Measurements from ENCODE around the gene PCBP3.
"Not testable (repeated sequence)": the region's sequence is repeated elsewhere in the genome, so short reads cannot be mapped to it uniquely, and the experiment has no call there.

The PCBP3 gene

DNA sequence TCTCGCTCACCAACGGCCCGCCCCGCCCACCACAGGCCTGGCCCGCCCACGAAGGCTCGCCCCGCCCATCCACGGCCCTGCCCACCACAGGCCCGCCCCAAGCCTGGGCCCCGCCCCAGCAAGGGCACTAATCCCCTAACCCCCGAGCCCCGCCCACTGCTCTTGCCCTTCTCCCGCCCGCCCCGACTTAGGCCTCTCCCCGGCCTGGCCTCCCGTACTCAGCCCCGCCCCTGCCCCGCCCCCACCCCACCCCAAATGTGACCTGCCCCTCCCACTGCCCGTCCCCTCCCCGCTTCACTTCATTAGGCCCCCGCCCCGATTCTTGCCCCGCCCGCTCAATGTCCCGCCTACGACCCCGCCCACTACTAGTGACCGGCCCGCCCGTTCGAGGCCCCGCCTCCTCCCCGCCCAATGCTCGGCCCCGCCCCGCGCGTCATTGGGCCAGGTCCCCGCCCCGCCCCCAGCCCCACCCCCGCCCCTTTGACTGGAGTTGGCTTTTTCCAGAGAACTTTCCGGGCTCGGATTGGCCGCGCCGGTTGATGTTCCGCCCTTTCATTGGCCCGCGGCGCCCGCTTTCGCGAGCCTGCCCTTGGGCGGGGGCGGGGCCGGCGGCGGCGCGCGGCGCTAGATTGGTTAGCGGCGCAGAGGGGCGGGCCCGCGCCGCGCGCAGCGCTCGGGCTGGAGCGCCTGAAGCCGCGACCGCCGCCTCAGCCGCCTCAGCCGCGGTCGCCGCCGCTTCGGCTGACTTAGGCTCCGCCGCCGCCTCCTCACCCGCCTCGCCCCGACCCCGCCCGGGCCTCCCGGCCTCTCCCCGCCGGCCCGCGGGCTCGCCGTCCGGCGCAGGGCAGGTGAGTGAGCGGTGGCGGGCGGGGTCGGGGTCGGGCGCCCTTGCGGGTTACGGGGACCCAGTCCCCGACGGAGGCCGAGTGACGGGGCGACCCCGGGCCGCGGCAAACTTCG, at the start of gene PCBP3:
TSS of gene PCBP3 (plus strand) at position 705 of the 960 bp plus-strand sequence. CDS start 206,361 bp downstream, outside the sequence.
- peak; percentile 91 for DNase-seq

DNA sequence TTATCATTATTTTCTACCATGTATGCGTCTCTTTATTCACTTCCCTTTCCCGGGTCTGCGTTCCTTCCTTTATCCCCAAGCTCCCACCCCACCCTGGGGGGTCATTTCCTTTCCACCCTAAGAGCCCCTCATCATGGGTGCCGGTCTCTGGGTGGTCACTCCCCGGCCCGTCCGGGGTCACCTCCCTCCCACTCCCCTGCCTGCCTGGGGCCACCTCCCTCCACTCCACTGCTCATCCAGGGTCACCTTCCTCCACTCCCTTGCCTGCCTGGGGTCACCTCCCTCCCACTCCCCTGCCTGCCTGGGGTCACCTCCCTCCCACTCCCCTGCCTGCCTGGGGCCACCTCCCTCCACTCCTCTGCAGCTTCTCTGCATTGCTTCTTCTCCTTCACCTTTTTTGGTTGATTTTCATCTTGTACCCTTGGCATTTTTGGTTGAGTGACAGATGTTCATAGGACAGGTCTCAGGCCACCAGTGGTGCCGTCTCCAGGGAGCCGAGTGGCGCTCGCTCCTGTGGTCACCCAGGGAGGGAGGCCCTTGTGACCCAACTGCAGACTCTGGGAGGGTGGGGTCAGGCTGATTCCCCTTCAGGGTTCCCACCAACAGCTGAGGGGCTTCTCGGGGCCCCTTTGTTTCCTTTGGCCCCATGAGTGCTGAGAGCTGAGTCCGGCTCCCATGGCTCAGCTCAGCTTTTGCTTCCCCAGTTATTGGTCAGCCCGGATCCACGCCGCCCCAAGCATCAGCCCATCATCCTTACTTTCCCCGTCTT, 48.6 kb upstream of the PCBP3 start:
- DNase-seq, result no peak

DNA sequence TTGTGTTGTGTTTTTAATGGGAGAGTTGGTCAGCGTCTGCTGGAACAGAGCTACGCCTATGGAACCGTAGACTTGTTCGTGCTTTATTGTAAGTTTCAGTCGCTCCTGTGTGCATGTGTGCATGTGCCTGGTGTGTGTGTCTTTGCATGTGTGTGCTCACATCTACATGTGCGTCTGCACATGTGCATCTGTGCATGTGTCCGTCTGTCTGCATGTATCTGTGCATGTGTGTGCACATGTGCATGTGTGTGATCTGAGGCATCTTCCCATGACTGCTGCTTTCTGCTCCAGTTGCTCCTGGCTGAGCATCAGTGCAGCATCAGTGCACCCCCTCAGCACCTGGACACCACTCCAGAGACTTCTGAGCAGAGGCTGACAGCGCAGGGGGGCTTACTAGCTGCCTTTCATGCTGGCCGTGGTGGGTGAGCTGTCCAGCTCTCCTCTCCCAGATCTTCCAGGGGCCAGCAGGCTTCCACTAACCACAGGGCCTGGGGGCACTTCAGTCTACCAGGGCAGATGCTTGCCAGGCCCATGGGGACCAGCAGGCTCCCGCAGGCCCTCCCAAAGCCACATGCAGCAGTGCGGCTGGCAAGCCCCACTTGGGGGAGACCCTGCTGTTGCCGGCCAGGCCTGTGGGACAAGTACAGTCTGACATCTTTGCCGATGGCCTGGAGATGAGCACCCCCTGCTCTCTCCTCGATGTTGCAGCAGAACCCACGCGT, 47.8 kb upstream of the PCBP3 start:
- DNase-seq, result no peak

DNA sequence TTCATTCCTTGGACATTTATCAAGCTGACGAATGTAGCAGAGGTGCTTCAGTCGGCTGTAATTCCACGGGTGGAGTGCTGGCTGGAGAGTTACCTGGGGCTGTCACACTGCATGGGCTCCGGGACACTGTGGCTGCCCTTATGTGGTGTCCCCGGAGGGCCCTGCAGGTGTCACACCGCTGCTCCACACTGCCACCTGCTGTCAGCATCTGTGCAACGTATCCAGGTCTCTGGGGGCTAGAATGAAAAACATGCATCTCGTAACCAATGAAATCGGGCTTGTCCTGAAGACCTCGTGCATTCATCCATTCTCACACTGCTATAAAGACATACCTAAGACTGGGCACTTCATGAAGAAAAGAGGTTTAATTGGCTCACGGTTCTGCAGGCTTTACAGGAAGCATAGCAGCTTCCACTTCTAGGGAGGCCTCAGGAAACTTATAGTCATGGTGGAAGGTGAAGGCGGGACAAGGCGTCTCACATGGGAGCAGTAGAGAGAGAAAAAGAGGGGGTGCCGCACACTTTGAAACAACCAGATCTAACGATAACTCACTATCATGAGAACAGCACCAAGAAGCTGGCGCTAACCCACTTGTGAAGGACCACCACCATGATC, 46.7 kb upstream of the PCBP3 start:
- peak; percentile 20 for DNase-seq

DNA sequence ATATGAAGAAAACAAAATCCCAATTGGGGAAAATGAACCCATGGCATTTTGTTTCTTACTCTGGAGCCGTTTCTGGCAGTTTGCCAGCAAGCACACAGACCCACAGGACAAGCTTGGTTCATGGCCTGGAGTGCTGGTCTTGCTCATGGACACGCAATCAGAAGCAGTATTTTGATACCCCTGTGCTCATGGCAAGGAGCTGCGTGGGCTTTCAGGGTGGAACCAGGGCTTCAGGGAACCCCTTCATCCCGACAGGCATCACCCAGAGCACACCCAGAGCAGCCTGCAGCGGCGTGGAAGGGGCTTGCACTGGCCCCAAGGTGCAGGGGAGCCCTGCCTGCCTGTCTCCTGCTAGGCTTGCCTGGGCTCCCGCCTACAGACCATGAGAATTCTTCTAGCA, 45.4 kb upstream of the PCBP3 start:
- DNase-seq, result no peak

DNA sequence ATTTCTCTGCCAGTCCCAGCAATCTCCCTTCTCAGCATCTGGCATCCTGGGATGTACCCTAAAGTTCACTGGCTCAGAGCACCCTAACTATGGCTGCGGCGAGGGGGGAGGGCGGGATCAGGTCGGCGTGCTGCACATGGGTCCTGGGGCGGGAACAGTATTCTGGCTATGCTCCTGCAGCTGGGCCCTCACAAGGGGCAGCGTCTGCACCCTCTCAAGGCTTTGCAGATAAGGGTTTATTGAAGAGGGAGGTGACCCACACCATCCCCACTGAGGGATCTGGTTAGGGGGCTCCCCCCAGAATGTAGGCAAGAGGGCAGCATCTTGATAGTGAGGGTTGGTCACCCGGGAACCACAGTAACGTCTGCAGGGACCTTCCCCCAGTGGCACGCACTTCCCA, 44.9 kb upstream of the PCBP3 start:
- no peak for DNase-seq

DNA sequence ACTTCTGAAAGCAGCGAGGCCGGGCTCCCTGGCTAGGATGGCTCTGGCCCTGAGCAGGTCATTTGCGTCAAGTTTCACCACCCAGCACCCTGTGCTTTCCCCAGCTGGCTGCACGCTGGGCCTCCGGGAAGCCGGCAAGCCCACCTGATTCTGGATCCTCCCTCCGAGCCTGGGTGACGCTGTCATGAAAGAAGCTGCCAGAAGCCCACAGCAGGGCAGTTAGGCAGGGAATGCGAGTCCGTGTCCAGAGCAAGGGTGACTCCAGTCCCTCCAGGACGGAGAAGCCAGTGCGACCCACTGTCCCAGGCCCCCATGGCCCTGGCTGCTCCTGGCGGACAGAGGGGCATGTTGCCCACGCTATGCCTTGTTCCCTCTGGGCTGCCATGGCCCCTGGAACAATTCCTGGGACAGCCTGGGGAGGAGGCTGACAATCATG, 44.4 kb upstream of the PCBP3 start:
- DNase-seq, result no peak

DNA sequence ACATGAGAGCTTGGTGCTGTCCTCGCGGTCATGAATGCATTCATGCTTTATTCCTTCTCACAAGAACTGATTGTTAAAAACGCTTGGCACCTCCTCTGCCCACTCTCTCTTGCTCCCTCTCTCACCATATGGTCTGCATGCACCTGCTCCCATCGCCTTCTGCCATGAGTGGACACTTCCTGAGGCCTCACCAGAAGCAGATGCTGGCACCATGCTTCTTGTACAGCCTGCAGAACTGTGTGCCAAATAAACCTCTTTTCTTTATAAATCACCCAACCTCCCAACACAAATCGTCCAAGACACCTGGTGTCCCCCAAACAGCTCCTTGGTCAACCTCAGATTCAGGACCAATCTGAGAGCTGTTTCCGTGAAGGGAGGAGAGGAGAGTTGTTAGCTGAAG, 43.3 kb upstream of the PCBP3 start:
- no peak for DNase-seq

DNA sequence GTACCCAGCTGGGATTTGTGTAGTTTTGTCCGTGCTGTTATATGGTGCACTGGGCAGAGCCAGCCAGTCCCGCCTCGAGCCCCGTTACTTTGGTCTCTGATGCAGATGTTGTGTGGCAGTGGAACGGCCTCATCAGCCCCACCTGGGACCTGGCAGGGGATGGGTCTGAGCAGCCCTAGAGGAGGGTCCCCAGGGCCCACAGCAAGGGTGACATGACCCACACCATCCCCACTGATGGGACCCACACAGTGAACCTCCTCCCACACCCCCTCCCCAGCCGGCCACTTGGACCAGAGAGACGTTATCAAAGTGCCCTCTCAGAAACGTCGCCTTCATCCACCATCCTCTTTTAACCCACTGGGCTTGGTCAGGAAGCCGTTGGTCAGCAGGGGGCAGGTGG, 42.0 kb upstream of the PCBP3 start:
- no peak for DNase-seq

DNA sequence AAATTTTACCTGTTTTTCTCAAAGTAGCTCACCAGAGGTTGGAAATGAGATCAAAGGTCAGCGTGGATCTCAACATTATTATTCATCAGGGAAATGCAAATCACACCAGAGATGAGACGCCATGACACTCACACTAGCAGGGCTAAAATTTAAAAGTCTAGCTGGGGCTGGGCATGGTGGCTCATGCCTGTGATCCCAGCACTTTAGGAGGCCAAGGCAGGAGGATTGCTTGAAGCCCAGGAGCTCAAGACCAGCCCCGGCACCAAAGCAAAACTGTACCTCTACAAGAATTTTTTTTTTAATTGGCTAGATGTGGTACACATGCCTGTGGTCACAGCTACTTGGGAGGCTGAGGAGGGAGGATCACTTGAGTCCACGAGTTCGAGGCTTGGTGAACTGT, 41.4 kb upstream of the PCBP3 start:
- DNase-seq, result no peak

DNA sequence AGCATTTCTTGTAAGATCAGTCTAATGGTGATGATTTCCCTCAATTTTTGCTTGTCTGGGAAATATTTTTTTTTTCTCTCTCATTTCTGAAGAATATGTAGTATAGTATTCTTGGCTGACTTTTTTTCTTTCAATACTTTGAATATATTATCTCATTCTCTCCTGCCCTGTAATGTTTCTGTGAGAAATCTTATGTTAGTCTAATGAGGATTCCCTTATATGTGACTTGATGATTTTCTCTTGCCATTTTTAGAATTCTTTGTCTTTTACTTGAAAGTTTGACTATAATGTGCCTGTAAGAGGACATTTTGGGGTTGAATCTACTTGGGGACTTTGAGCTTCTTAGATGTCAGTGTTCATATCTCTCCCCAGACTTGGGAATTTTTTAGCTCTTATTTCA, 40.0 kb upstream of the PCBP3 start:
- DNase-seq, result no peak

DNA sequence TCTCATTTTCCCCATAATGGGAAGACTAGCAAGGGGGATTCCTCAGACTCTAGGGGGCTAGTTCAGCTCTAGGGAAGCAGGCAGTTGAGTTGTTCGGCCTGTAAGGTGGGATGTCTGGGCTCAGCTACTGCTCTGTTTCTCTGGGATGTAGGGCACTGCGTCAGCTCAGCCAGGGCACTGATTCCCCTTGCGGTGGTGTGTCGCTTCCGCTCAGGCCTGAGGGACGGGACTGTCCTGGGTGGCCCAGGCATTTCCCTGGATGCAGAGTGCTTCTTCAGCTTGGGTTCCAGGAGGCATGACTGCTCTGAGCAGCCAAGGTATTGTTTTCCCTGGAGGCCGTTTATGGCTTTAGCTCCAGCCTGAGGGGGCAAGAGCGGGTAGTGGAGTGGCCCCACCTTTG, 38.8 kb upstream of the PCBP3 start:
- DNase-seq, result not testable (repeated sequence)

DNA sequence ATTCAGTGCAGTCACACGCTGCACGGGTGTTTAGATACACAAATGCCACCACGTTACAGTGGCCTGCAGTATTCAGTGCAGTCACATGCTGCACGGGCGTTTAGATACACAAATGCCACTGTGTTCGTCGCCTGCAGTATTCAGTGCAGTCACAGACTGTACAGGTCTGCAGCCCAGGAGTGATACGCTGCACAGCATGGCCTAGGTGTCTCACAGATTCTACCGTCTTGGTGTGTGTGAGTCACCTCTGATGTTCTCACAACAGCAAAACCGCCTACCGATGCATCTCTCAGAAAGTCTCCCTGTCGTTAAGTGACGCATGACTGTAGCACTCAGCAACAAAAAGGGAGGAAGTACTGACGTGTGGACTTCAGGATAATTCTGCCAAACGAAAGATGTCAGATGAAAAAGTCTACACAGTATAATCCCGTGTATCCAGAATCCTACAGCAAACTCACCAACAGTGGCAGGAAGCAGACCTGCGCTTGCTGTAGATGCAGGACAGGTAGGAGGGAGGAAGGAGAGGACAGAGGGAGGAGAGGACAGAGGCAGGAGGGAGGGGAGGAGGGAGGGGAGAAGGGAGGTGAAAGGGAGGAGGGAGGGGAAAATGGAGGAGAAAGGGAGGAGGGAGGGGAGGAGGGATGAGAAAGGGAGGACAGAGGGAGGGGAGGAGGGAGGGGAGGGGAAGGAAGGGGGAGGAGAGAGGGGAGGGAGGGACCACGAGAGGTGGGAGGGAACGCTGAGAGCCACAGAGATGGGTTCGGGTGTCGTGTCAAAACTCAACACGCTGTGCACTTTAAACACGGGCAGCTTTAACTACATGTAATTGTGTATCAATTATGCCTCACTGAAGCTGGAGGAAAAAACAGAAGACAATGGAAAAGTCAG, 36.3 kb upstream of the PCBP3 start:
- DNase-seq, result no peak

DNA sequence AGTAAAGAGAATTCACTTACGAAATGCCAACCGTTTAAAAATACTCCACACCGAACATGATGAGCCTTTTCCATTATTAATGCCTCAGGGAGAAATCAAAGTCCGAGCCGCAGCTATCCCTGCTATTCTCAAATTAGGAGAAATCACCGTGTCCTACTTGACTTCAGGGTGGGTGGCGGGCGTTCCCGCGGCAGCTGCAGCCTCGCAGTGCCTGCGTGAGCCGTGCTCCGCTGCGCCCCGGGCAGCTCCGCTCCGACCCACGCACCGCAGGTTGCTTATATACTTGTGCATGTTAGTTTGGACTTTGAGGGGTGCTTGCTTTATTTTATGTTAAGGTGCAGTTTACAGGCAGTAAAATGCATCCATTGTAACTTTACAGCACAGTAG, 35.6 kb upstream of the PCBP3 start:
- DNase-seq, result no peak

DNA sequence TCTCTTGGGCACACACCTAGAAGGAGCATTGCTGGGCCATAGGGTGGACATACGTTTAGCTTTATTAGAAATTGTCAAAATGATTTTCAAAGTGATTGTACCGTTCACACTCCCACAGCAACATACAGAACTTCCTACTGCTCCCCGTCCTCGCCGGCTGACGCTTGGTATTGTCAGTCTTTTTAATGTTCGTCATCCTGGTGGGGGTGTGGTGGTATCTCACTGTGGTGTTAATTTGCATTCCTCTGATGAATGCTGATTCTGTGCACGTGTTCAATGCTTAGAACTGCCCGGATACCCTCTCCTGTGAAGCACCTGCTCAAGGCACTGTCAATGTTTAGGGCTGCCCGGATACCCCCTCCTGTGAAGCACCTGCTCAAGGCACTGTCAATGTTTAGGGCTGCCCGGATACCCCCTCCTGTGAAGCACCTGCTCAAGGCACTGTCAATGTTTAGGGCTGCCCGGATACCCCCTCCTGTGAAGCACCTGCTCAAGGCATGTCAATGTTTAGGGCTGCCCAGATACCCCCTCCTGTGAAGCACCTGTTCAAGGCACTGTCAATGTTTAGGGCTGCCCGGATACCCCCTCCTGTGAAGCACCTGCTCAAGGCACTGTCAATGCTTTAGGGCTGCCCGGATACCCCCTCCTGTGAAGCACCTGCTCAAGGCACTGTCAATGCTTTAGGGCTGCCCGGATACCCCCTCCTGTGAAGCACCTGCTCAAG, 34.6 kb upstream of the PCBP3 start:
- DNase-seq, result not testable (repeated sequence)

DNA sequence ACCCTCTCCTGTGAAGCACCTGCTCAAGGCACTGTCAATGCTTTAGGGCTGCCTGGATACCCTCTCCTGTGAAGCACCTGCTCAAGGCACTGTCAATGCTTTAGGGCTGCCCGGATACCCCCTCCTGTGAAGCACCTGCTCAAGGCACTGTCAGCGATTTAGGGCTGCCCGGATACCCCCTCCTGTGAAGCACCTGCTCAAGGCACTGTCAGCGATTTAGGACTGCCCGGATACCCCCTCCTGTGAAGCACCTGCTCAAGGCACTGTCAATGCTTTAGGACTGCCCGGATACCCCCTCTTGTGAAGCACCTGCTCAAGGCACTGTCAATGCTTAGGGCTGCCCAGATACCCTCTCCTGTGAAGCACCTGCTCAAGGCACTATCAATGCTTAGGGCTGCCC, 33.9 kb upstream of the PCBP3 start:
- DNase-seq, result not testable (repeated sequence)

DNA sequence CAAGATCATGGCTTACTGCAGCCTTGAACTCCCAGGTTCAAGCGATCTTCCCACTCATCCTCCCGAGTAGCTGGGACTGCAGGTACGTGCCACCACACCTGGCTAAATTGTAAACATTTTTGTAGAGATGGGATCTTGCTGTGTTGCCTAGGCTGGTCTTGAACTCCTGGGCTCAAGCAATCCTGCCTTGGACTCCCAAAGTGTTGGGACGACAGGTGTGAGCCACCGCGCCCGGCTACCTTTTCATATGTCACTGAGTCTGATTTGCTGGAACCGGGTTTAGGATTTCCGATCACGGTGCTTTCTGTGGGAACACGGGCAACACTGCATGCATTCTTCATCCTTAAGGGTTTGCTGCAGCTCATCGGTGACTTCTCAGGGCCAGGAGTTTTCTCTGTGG, 32.2 kb upstream of the PCBP3 start:
- DNase-seq, result no peak

DNA sequence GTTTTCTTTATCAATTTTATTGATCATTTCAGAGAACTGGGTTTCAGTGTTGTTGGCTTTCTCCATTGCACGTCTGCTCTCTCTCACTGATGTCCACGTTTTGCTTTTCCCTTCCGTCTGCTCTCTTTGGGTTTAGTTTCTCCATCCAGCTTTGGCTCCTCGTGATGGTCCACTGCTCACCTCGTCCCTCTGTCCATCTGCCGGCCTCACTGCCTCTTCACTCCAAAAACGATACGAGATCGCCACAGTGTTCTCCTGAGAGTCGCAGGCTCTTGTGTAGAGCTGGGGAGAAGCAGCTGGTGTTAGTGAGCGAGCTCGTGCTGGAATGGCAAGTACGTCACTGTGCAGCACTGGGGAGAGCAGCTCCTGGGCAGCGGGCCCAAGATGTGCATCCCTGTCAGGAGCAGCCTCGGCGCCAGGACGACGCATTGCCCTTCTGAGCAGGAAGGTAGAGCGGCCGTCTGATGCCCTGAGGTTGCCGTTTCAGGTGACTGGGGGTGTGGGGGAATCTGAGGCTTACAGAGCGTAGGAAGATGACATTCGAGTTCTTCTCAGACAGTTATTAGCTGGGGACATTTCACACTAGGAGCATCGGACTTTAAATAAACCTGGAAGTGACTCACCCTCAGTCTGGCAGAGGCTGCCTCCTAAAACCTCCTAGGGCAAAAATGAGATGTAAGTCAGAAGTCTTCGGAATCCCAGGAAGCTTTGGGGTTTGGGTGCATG, 31.4 kb upstream of the PCBP3 start:
- DNase-seq, result no peak

DNA sequence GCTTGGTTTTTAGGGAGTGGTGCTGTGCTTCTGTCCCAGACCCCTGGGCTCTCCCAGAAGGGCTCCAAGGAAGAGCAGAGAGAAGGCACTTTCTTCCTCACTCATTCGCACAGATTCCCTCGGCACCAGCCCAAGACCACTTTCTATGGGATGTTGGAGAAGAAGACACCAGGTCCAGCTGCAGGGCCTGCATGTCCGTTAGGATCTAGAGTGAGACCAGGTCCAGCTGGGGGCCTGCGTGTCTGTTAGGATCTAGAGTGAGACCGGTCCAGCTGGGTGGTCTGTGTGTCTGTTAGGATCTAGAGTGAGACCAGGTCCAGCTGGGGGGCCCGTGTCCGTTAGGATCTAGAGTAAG, 30.9 kb upstream of the PCBP3 start:
- not testable (repeated sequence) for DNase-seq

DNA sequence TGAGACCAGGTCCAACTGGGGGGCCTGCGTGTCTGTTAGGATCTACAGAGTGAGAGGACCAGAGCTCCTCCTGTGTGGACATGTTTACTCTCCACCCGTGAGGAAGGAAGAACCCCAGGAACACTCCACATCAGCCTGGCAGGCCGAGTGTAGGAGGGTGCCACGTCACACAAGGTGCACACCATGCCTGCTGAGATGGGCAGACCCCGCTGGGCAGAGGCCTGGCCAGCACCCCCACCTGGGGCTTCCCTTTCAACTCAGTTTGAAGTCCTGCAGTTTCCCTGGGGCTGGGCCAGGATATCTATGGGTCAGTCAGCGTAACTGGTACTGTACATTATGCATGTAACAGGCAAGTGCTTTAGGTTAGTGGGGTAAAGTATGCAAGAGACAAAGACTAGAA, 30.1 kb upstream of the PCBP3 start:
- no peak for DNase-seq

DNA sequence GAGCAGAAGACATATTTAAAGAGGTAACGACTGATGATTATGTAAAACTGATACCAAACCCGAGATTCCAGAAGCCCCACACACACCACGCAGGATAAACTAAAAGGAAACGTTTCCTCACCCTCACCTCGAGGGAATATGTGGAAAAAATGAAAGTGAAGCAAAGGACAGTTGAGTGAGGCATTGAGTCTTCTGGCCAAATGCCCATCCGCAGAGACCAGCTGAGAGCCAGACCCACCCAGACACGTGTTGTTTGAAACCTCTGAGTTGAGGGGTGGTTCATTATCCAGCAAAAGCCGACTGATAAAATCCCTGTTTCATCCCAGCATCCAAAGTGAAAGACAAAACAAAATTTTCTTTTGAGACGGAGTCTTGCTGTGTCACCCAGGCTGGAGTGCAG, 29.6 kb upstream of the PCBP3 start:
- DNase-seq, result no peak

Data from NCI-H748 treated with DMSO at 0.1 percent for 48 hours (cell line).